Hepatocyte (in vitro differentiated cells): ENCODE results near the gene CEP70. TPM values are rescaled to one million over a fixed set of nuclear protein-coding genes. Genes with fewer than 3 reads are reported as not detected.
"Not testable (repeated sequence)": the region's sequence is repeated elsewhere in the genome, so short reads cannot be mapped to it uniquely, and the experiment has no call there.

ENCODE experiments used
- DNase-seq: peaks from one replicate; pipeline ENCODE4 v3.0.0-alpha.2; 2016; ENCODE audit warnings: low spot score
- H2AFZ ChIP-seq: fragments of 200-600 bp; sonication (generic); 2 replicates; pipeline ENCODE4 v1.6.0; 2016; ENCODE audit warnings: antibody characterized with exemption, mild to moderate bottlenecking
- H3K27ac ChIP-seq: fragments of 200-600 bp; sonication (generic); 2 replicates; pipeline ENCODE4 v1.5.1; 2016; ENCODE audit warnings: mild to moderate bottlenecking
- H3K27me3 ChIP-seq: fragments of 200-600 bp; sonication (generic); 2 replicates; pipeline ENCODE4 v1.6.1; 2016
- H3K36me3 ChIP-seq: fragments of 200-600 bp; sonication (generic); replicated peaks from 2 replicates; pipeline ENCODE4 v1.5.1; 2016; ENCODE audit warnings: low read depth; ENCODE audit not compliant: insufficient read depth
- H3K4me1 ChIP-seq: fragments of 200-600 bp; sonication (generic); 2 replicates; pipeline ENCODE4 v1.5.1; 2016; ENCODE audit warnings: mild to moderate bottlenecking, moderate library complexity; ENCODE audit not compliant: insufficient read depth
- H3K4me2 ChIP-seq: fragments of 200-600 bp; sonication (generic); 2 replicates; pipeline ENCODE4 v1.6.0; 2016
- H3K4me3 ChIP-seq: fragments of 200-600 bp; sonication (generic); 2 replicates; pipeline ENCODE4 v1.5.1; 2016; ENCODE audit warnings: mild to moderate bottlenecking
- H3K79me2 ChIP-seq: fragments of 200-600 bp; sonication (generic); 2 replicates; pipeline ENCODE4 v1.6.0; 2017; ENCODE audit warnings: mild to moderate bottlenecking
- H3K9me2 ChIP-seq: fragments of 200-600 bp; sonication (generic); replicated peaks from 2 replicates; pipeline ENCODE4 v1.6.0; 2017; ENCODE audit warnings: mild to moderate bottlenecking; ENCODE audit not compliant: insufficient read depth
- H3K9me3 ChIP-seq: fragments of 200-600 bp; sonication (generic); 2 replicates; pipeline ENCODE4 v1.5.1; 2016; ENCODE audit warnings: low read depth, mild to moderate bottlenecking
- H4K20me1 ChIP-seq: fragments of 200-600 bp; sonication (generic); 2 replicates; pipeline ENCODE4 v1.6.0; 2016; ENCODE audit warnings: mild to moderate bottlenecking; ENCODE audit not compliant: insufficient read depth, poor library complexity, severe bottlenecking
- EZH2 ChIP-seq: fragments of 200-600 bp; sonication (generic); IDR thresholded peaks from 2 replicates; pipeline ENCODE4 v1.6.1; 2016; ENCODE audit warnings: antibody characterized with exemption, mild to moderate bottlenecking, borderline replicate concordance
- EZH2phosphoT487 ChIP-seq: fragments of 200-600 bp; sonication (generic); IDR thresholded peaks from one replicate; pipeline ENCODE4 v1.6.1; 2018; ENCODE audit warnings: antibody characterized with exemption, mild to moderate bottlenecking, low read depth, moderate library complexity; ENCODE audit not compliant: unreplicated experiment, severe bottlenecking
- WGBS: methylation state at CpG from one replicate; pipeline ENCODE4 v1.1.6; 2016; ENCODE audit warnings: low lambda C conversion rate; ENCODE audit errors: missing lambda C conversion rate; 5-methylcytosine and 5-hydroxymethylcytosine counted together
- polyA plus RNA-seq: library from polyadenylated mRNA; unstranded; fragments of >200 nt; fragmentation: Nextera tagmentation; extraction: Ambion mirVana; gene quantifications from 2 replicates; pipeline ENCODE4 v1.2.1, GENCODE V29; 2016
- total RNA-seq: library from RNA; depleted of rRNA; stranded (reverse); fragments of >200 nt; gene quantifications from 2 replicates; pipeline ENCODE4 v1.2.3, GENCODE V29; 2014
- TF ChIP-seq, protein P1 (sequence below): fragments of 200-600 bp; sonication (generic); IDR thresholded peaks from 2 replicates; pipeline ENCODE4 v1.5.1; 2016; ENCODE audit warnings: antibody characterized with exemption, mild to moderate bottlenecking; ENCODE audit not compliant: poor library complexity

Gene CEP70
- total and polyA plus RNA-seq, 2 experiments from 2014 or later, result 12.2 to 25.4 TPM

DNA sequence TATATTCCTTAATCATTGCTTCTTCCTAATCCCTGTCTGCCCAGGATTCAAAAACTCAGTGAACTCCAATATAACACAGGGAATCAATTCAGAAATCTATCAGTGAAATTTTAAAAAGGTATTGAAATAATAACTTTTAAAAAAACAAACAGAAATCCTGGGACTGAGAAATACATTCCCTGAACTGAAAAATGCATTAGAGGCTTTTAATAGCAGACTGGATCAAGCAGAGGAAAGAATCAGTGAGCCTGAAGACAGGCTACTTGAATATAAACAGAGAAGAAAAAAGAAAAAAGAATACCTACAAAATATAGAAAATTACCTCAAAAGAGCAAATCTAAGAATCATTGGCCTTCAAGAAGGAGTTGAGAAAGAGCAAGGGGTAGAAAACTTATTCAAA, 54.7 kb downstream of the CEP70 start:
- Histone ChIP-seq H3K4me3 (no peak overlapping the region), H3K36me3 (no peaks in the 10 kb centered on the region), H3K9me3 (peaks cover 8% of the 10 kb centered on the region), H2AFZ (no peak overlapping the region), H3K4me2 (no peak overlapping the region), H3K27ac (no peak overlapping the region), H3K4me1 (no peaks in the 10 kb centered on the region), H3K9me2 (no peaks in the 10 kb centered on the region), H3K79me2 (no peaks in the 10 kb centered on the region), H3K27me3 (no peaks in the 10 kb centered on the region), H4K20me1 (no peaks in the 10 kb centered on the region)
- DNase-seq, result no peak
- TF ChIP-seq EZH2phosphoT487, result no peak
- TF ChIP-seq EZH2, result no peak
- TF ChIP-seq, protein P1, sequence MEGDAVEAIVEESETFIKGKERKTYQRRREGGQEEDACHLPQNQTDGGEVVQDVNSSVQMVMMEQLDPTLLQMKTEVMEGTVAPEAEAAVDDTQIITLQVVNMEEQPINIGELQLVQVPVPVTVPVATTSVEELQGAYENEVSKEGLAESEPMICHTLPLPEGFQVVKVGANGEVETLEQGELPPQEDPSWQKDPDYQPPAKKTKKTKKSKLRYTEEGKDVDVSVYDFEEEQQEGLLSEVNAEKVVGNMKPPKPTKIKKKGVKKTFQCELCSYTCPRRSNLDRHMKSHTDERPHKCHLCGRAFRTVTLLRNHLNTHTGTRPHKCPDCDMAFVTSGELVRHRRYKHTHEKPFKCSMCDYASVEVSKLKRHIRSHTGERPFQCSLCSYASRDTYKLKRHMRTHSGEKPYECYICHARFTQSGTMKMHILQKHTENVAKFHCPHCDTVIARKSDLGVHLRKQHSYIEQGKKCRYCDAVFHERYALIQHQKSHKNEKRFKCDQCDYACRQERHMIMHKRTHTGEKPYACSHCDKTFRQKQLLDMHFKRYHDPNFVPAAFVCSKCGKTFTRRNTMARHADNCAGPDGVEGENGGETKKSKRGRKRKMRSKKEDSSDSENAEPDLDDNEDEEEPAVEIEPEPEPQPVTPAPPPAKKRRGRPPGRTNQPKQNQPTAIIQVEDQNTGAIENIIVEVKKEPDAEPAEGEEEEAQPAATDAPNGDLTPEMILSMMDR, result no peak

DNA sequence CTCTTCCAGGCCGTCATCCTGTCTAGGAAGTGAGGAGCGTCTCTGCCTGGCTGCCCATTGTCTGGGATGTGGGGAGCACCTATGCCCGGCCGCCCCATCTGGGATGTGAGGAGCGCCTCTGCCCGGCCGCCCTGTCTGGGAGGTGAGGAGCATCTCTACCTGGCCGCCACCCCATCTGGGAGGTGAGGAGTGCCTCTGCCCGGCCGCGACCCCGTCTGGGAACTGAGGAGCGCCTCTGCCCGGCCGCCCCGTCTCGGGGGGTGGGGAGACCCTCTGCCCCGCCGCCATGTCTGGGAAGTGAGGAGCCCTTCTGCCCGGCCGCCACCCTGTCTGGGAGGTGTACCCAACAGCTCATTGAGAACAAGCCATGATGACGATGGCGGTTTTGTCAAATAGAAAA, 72.6 kb downstream of the CEP70 start:
- H3K36me3 ChIP-seq, H2AFZ ChIP-seq, H3K79me2 ChIP-seq, H3K4me3 ChIP-seq, H3K4me1 ChIP-seq, H3K27ac ChIP-seq, H3K27me3 ChIP-seq, H3K9me3 ChIP-seq, H3K4me2 ChIP-seq, H4K20me1 ChIP-seq, DNase-seq, H3K9me2 ChIP-seq: not testable (repeated sequence)
- 100% methylated on average over 5 of the region's 23 CpGs for WGBS

DNA sequence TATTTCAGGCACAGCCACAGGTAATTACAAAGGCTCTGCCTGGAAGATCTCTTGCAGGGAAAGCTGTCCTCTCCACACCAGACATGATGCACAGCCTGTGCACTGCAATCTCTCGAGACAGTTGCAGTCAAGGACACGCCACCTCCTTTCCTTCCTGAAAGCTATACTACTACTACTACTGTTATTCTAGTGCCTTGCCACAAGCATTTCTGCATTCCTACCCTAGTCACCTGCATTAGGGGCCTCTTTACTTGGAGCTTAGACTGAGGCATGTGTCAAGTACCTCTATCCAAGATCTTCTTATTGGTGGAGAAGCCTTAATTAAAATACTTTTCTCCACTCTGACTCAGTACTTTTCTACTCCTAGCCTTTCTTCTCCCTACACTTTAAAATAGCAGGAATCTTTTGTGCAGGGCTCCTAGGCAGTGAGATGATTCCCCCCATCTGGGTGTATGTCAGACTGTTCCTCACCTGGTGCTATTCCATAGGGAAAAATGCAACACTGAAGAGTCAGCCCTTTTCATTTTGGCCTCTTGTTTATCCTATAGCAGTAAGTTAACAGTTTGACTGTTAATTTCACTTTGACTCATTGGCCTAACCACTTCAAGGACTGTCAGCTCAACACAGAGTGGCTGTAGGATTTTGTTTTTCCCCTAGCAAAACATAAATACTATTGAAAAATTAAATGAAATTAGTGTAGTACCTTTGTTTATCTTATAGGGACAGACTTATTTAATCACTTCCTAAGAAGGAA, 80.8 kb downstream of the CEP70 start:
- WGBS, result 93% methylated on average over 2 of the region's 2 CpGs
- no peak overlapping the region for H3K4me3 ChIP-seq

DNA sequence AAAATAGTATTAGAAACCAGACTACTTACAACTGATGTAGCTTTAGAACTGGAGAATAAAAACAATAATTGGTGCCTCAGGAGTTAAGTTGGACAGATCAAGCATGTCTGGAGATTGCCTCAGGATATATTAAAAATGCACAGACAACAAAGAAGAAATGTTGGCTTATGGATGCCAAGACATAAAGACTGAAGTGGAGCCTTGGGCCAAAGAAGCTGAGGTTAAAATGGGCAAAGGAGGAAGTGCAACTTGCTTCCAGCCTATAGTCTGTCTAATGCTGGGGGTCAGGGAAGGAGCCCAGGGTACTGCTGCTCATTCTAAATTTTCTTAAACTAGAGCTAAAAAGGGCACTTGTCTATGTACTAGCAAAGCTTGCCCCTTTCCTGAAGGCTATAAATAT, 82.1 kb downstream of the CEP70 start:
- Histone ChIP-seq H3K9me3 (no peaks in the 10 kb centered on the region), H3K4me1 (no peaks in the 10 kb centered on the region), H2AFZ (no peak overlapping the region), H3K4me3 (no peak overlapping the region), H3K79me2 (no peaks in the 10 kb centered on the region), H4K20me1 (no peaks in the 10 kb centered on the region), H3K27ac (no peak overlapping the region), H3K27me3 (no peaks in the 10 kb centered on the region), H3K4me2 (no peak overlapping the region), H3K36me3 (no peaks in the 10 kb centered on the region), H3K9me2 (no peaks in the 10 kb centered on the region)
- DNase-seq, result no peak
- TF ChIP-seq EZH2 (no peak), EZH2phosphoT487 (no peak)
- TF ChIP-seq, protein P1, result no peak

More for the DNA sequence above, 80.8 kb downstream of the CEP70 start:
- Histone ChIP-seq H3K27me3 (no peaks in the 10 kb centered on the region), H3K4me1 (no peaks in the 10 kb centered on the region), H3K4me2 (no peak overlapping the region), H4K20me1 (no peaks in the 10 kb centered on the region), H3K79me2 (no peaks in the 10 kb centered on the region), H3K9me3 (no peaks in the 10 kb centered on the region), H3K36me3 (no peaks in the 10 kb centered on the region), H3K9me2 (no peaks in the 10 kb centered on the region), H3K27ac (no peak overlapping the region), H2AFZ (no peak overlapping the region)
- TF ChIP-seq EZH2 (no peak), EZH2phosphoT487 (no peak)
- TF ChIP-seq, protein P1, result no peak
- no peak for DNase-seq
